MM.1S (cell line): ENCODE measurements around the gene SERPINC1.
"Not testable (repeated sequence)": the region's sequence is repeated elsewhere in the genome, so short reads cannot be mapped to it uniquely, and the experiment has no call there.

Source experiments
- DNase-seq: peaks from one replicate; pipeline ENCODE4 v3.0.0-alpha.2; 2015
- H2AFZ ChIP-seq: fragments of 300-600 bp; sonication (generic); 2 replicates; pipeline ENCODE4 v1.6.0; 2016; ENCODE audit warnings: antibody characterized with exemption, low read length
- H3F3A ChIP-seq: fragments of 300-600 bp; sonication (generic); 2 replicates; pipeline ENCODE4 v1.6.1; 2016; ENCODE audit warnings: mild to moderate bottlenecking, antibody characterized with exemption, low read length, moderate library complexity, mixed read lengths; ENCODE audit not compliant: insufficient read depth
- H3K27ac ChIP-seq: fragments of 300-600 bp; sonication (generic); 2 replicates; pipeline ENCODE4 v1.5.1; 2016; ENCODE audit warnings: mild to moderate bottlenecking, low read length
- H3K27me3 ChIP-seq: fragments of 300-600 bp; sonication (generic); replicated peaks from 2 replicates; pipeline ENCODE4 v1.6.0; 2016; ENCODE audit warnings: low read length; ENCODE audit not compliant: insufficient read depth
- H3K36me3 ChIP-seq: fragments of 300-600 bp; sonication (generic); replicated peaks from 2 replicates; pipeline ENCODE4 v1.6.1; 2016; ENCODE audit warnings: mild to moderate bottlenecking, low read length, mixed read lengths; ENCODE audit not compliant: insufficient read depth
- H3K4me1 ChIP-seq: fragments of 300-600 bp; sonication (generic); 2 replicates; pipeline ENCODE4 v1.6.1; 2016; ENCODE audit warnings: low read length, mixed read lengths
- H3K4me2 ChIP-seq: fragments of 300-600 bp; sonication (generic); 2 replicates; pipeline ENCODE4 v1.6.0; 2016; ENCODE audit warnings: low read depth, low read length
- H3K4me3 ChIP-seq: fragments of 300-600 bp; sonication (generic); 2 replicates; pipeline ENCODE4 v1.5.1; 2016; ENCODE audit warnings: low read length, mixed read lengths
- H3K79me2 ChIP-seq: fragments of 300-600 bp; sonication (generic); 2 replicates; pipeline ENCODE4 v1.6.1; 2016; ENCODE audit warnings: mixed run types, low read length, mixed read lengths
- H3K9ac ChIP-seq: fragments of 300-600 bp; sonication (generic); 2 replicates; pipeline ENCODE4 v1.6.1; 2016; ENCODE audit warnings: low read length, mixed read lengths
- H3K9me2 ChIP-seq: fragments of 300-600 bp; sonication (generic); replicated peaks from 2 replicates; pipeline ENCODE4 v1.6.1; 2016; ENCODE audit warnings: mild to moderate bottlenecking, low read length, mixed read lengths; ENCODE audit not compliant: insufficient read depth
- H3K9me3 ChIP-seq: fragments of 300-600 bp; sonication (generic); replicated peaks from 2 replicates; pipeline ENCODE4 v1.6.1; 2016; ENCODE audit warnings: mild to moderate bottlenecking, low read length, mixed read lengths; ENCODE audit not compliant: insufficient read depth
- H4K20me1 ChIP-seq: fragments of 300-600 bp; sonication (generic); 2 replicates; pipeline ENCODE4 v1.6.1; 2016; ENCODE audit warnings: mild to moderate bottlenecking, low read length, moderate library complexity, mixed read lengths; ENCODE audit not compliant: insufficient read depth
- CTCF ChIP-seq: fragments of 300-600 bp; sonication (generic); IDR thresholded peaks from 2 replicates; pipeline ENCODE4 v1.5.1; 2016; ENCODE audit warnings: antibody characterized with exemption, low read length, mixed read lengths
- EZH2 ChIP-seq: fragments of 300-600 bp; sonication (generic); optimal IDR thresholded peaks from 2 replicates; pipeline ENCODE3; 2017; ENCODE audit warnings: low read depth, mild to moderate bottlenecking, antibody characterized with exemption, low read length, mixed read lengths
- EZH2phosphoT487 ChIP-seq: fragments of 300-600 bp; sonication (generic); IDR thresholded peaks from 2 replicates; pipeline ENCODE4 v1.6.1; 2018; ENCODE audit warnings: antibody characterized with exemption, low read length

SERPINC1 gene

GRCh38 chr1:173887627-173888026 lies 29.5 kb downstream of the SERPINC1 start:
- DNase-seq: no peak

DNA sequence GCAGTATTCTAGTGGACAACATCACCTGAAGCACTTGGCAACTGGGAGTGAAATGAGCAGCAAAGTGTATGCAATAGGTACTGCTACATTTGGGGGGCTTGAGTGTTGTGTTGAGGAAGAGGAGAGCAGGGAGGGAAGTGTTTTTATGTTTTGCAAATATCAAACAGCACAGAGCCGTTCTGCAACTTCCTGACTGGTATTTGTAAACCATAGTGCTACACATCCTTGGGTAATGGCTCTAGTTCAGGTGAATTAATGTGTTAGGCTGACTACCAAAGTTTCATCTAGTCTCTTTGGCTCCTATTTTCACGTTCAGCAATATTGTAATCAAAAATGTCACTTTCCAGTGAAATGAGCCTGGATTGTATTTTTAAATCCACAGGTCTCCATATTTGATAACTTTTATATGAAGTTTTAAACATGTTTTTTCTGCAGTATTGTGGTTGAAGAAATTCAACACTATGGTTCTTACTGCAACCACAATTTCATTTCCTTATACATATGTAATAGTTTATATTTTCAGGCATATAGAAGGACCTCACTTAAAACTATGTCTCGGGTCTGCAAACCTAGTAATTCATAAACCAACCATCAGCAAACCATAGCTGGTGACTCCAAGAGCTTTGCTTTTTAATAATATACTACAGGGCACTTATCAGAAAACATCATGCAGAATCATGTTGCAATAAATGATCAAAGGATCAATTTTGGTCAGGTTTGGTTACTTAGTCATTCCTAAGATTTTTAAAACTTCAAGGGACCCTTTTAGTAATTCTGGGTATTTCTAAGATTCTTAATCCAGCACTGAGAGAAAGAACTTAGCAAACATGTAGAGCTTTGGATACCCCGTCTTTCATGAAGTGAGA lies 30.1 kb downstream of the SERPINC1 start:
- Histone ChIP-seq H3K9me2 (no peaks in the 10 kb centered on the region), H2AFZ (no peak overlapping the region), H3K27ac (no peak overlapping the region), H3K4me3 (no peak overlapping the region), H3K79me2 (no peaks in the 10 kb centered on the region), H3K4me1 (no peaks in the 10 kb centered on the region), H3K27me3 (no peaks in the 10 kb centered on the region), H3K4me2 (no peak overlapping the region), H3K36me3 (no peaks in the 10 kb centered on the region), H3K9me3 (no peaks in the 10 kb centered on the region), H4K20me1 (no peaks in the 10 kb centered on the region), H3K9ac (no peak overlapping the region), H3F3A (no peaks in the 10 kb centered on the region)
- TF ChIP-seq CTCF (no peak), EZH2 (no peak), EZH2phosphoT487 (no peak)
- no peak for DNase-seq

More at GRCh38 chr1:173887627-173888026, 29.5 kb downstream of the SERPINC1 start:
- H3F3A ChIP-seq: no peaks in the 10 kb centered on the region
- no peak overlapping the region for H3K27ac ChIP-seq
- H4K20me1 ChIP-seq: no peaks in the 10 kb centered on the region
- no peaks in the 10 kb centered on the region for H3K79me2 ChIP-seq
- no peak overlapping the region for H2AFZ ChIP-seq
- H3K9me2 ChIP-seq: no peaks in the 10 kb centered on the region
- H3K9me3 ChIP-seq: no peaks in the 10 kb centered on the region
- no peaks in the 10 kb centered on the region for H3K27me3 ChIP-seq
- TF ChIP-seq EZH2phosphoT487: no peak
- TF ChIP-seq EZH2: no peak
- TF ChIP-seq CTCF: no peak
- no peak overlapping the region for H3K9ac ChIP-seq
- H3K36me3 ChIP-seq: no peaks in the 10 kb centered on the region
- H3K4me3 ChIP-seq: no peak overlapping the region
- H3K4me2 ChIP-seq: no peak overlapping the region
- H3K4me1 ChIP-seq: no peaks in the 10 kb centered on the region

GRCh38 chr1:173884701-173885100 lies 32.4 kb downstream of the SERPINC1 start:
- Histone ChIP-seq H3K9ac (no peak overlapping the region), H3K9me2 (no peaks in the 10 kb centered on the region), H3K36me3 (no peaks in the 10 kb centered on the region), H3K4me3 (no peak overlapping the region), H3K27me3 (no peaks in the 10 kb centered on the region), H4K20me1 (no peaks in the 10 kb centered on the region), H3K27ac (no peak overlapping the region), H2AFZ (no peak overlapping the region), H3K9me3 (no peaks in the 10 kb centered on the region), H3K79me2 (no peaks in the 10 kb centered on the region), H3F3A (no peaks in the 10 kb centered on the region), H3K4me2 (no peak overlapping the region), H3K4me1 (no peaks in the 10 kb centered on the region)
- TF ChIP-seq EZH2phosphoT487 (no peak), CTCF (no peak), EZH2 (no peak)
- no peak for DNase-seq

- H3F3A ChIP-seq, H3K9me2 ChIP-seq, H3K27ac ChIP-seq, H3K4me1 ChIP-seq, H4K20me1 ChIP-seq, DNase-seq, H3K4me2 ChIP-seq, H3K36me3 ChIP-seq, H3K27me3 ChIP-seq, H3K9me3 ChIP-seq, H3K4me3 ChIP-seq, H3K79me2 ChIP-seq, H2AFZ ChIP-seq, H3K9ac ChIP-seq: not testable (repeated sequence)
Measured at GRCh38 chr1:173881117-173881516, 36.0 kb downstream of the SERPINC1 start.
